K562 (cell line): ENCODE measurements around the gene C2orf81. TPM values are rescaled to one million over a fixed set of nuclear protein-coding genes. Genes with fewer than 3 reads are reported as not detected.
A peak's percentile ranks its signal among the peaks of the same experiment; 100 is the strongest.

ENCODE experiments used
- ATAC-seq: fragments of 200-7000 bp; cut with Tn5 transposase; 3 replicates; pipeline ENCODE4 v1.9.1; 2020; ENCODE audit warnings: moderate library complexity
- BruUV-seq: library from RNA; stranded (reverse); fragments of 400-500 nt; replicated peaks from 2 replicates; lab custom pipeline; 2021; lab: Mats Ljungman, UMichigan
- CTCF ChIA-PET: fragments of 300-600 bp; formaldehyde crosslinking; extraction: SDS; loops from one replicate; lab custom pipeline; 2021; ENCODE audit warnings: low intra/inter-chr PET ratio; lab: Yijun Ruan, JAX
- POLR2A ChIA-PET: fragments of 300-600, 350-650 bp; sonication (Branson Sonifier 250); formaldehyde crosslinking; extraction: SDS; loops from one replicate; lab custom pipeline; 2021; ENCODE audit warnings: antibody characterized with exemption, inconsistent platforms; lab: Yijun Ruan, JAX
- DNase-seq, 4 experiments: peaks; one replicate each; pipeline versions ENCODE4 v3.0.0 to v3.0.0-alpha.2; 2011 to 2018; ENCODE audit warnings: low spot score in 3 of 4, mixed read lengths in 3 of 4; ENCODE audit errors: extremely low read depth in 1 of 4
- FAIRE-seq: peaks from 2 replicates; lab custom pipeline; 2011; peaks lifted over from hg19 to GRCh38; lab: Jason Lieb, UNC
- H2AFZ ChIP-seq: 2 replicates; pipeline ENCODE4 v1.6.0; 2011; ENCODE audit warnings: low read depth, low read length, control low read depth, inconsistent platforms
- H3K27ac ChIP-seq: fragments of 200-600 bp; 3 replicates; pipeline ENCODE4 v1.8.0; 2011; ENCODE audit warnings: low read depth, mild to moderate bottlenecking, control low read depth, inconsistent platforms, low read length, moderate library complexity, mixed read lengths; ENCODE audit errors: extremely low read depth
- H3K27me3 ChIP-seq, 2 experiments: fragments of 300-600 bp in 1 of 2; 2 replicates in 1 of 2; 3 replicates in 1 of 2; pipeline versions ENCODE4 v1.6.0 to v1.8.0; 2011; ENCODE audit warnings: inconsistent platforms in 2 of 2, low read length in 2 of 2, mild to moderate bottlenecking in 1 of 2, mixed read lengths in 1 of 2, moderate library complexity in 1 of 2; ENCODE audit not compliant: control insufficient read depth in 2 of 2, insufficient read depth in 2 of 2
- H3K36me3 ChIP-seq: fragments of 300-600 bp; 3 replicates; pipeline ENCODE4 v1.8.0; 2011; ENCODE audit warnings: mild to moderate bottlenecking, low read length, inconsistent platforms; ENCODE audit not compliant: control insufficient read depth, insufficient read depth
- H3K4me1 ChIP-seq, 2 experiments: fragments of 200-600 bp in 1 of 2; replicated peaks in 1 of 2; 2 replicates in 1 of 2; 3 replicates in 1 of 2; pipeline versions ENCODE4 v1.5.1 to v1.8.0; 2011; ENCODE audit warnings: inconsistent platforms in 2 of 2, low read length in 2 of 2, mild to moderate bottlenecking in 1 of 2, mixed read lengths in 1 of 2, moderate library complexity in 1 of 2; ENCODE audit not compliant: control insufficient read depth in 2 of 2, insufficient read depth in 2 of 2
- H3K4me2 ChIP-seq: 2 replicates; pipeline ENCODE4 v1.6.1; 2011; ENCODE audit warnings: low read length, control low read depth, inconsistent platforms, mixed read lengths; ENCODE audit not compliant: insufficient read depth
- H3K4me3 ChIP-seq: fragments of 200-600 bp; sonication (generic), shearing (Covaris generic); 2 replicates; pipeline ENCODE4 v1.5.1; 2016; ENCODE audit warnings: control low read depth, inconsistent platforms
- H3K79me2 ChIP-seq: fragments of 200-600 bp; 3 replicates; pipeline ENCODE4 v1.8.0; 2011; ENCODE audit warnings: low read length, inconsistent platforms; ENCODE audit not compliant: control insufficient read depth, insufficient read depth
- H3K9ac ChIP-seq, 2 experiments: 2 replicates each; pipeline versions ENCODE4 v1.6.0 to v1.6.1; 2011; ENCODE audit warnings: low read depth in 2 of 2, low read length in 2 of 2, control low read depth in 1 of 2, inconsistent platforms in 1 of 2, mild to moderate bottlenecking in 1 of 2, mixed read lengths in 1 of 2; ENCODE audit not compliant: insufficient read depth in 1 of 2
- H3K9me1 ChIP-seq: one replicate; pipeline ENCODE4 v1.6.0; 2011; ENCODE audit warnings: inconsistent platforms, mild to moderate bottlenecking, low read length, moderate library complexity; ENCODE audit not compliant: control insufficient read depth, insufficient read depth
- H3K9me3 ChIP-seq: replicated peaks from 2 replicates; pipeline ENCODE4 v1.5.1; 2011; ENCODE audit warnings: low read depth, low read length, inconsistent platforms; ENCODE audit not compliant: control insufficient read depth, insufficient read depth
- H4K20me1 ChIP-seq: replicated peaks from 2 replicates; pipeline ENCODE4 v1.6.1; 2011; ENCODE audit warnings: low read length, inconsistent platforms, mixed read lengths; ENCODE audit not compliant: control insufficient read depth, insufficient read depth
- ARID1B ChIP-seq: fragments of 450-650 bp; IDR thresholded peaks from 2 replicates; pipeline ENCODE4 v1.6.1; 2016; ENCODE audit warnings: antibody characterized with exemption, mild to moderate bottlenecking, inconsistent platforms
- ELF1 ChIP-seq: fragments of 200-800 bp; sonication (Bioruptor generic); IDR thresholded peaks from 2 replicates; pipeline ENCODE4 v1.6.1; 2016; ENCODE audit warnings: missing genetic modification characterization, missing compliant biosample characterization
- GTF2E2 ChIP-seq: fragments of 200-800 bp; sonication (Bioruptor generic); IDR thresholded peaks from 2 replicates; pipeline ENCODE4 v1.6.1; 2016; ENCODE audit warnings: missing genetic modification characterization, missing compliant biosample characterization
- POLR2G ChIP-seq: fragments of 200-400 bp; formaldehyde crosslinking; IDR thresholded peaks from 2 replicates; pipeline ENCODE4 v1.6.1; 2017; ENCODE audit warnings: low read depth, mild to moderate bottlenecking, antibody characterized with exemption, low read length, moderate library complexity
- RBFOX2 ChIP-seq: fragments of 200-400 bp; formaldehyde crosslinking; IDR thresholded peaks from 2 replicates; pipeline ENCODE4 v1.6.1; 2017; ENCODE audit warnings: low read depth, mild to moderate bottlenecking, low read length, moderate library complexity
- ZC3H11A ChIP-seq: IDR thresholded peaks from 2 replicates; pipeline ENCODE4 v1.6.1; 2012; ENCODE audit warnings: low read depth, low read length, improper control_type of control experiment
- ZNF3 ChIP-seq: fragments of 250-450 bp; sonication (Bioruptor Pico); IDR thresholded peaks from 2 replicates; pipeline ENCODE4 v1.5.0; 2021; ENCODE audit warnings: mild to moderate bottlenecking, moderate library complexity
- WGBS: fragments of 100-300 bp; shearing (Covaris generic); methylation state at CpG from one replicate; pipeline ENCODE4 v1.1.6; 2016; ENCODE audit warnings: low coverage, mixed read lengths; ENCODE audit not compliant: insufficient coverage; ENCODE audit errors: missing lambda C conversion rate; 5-methylcytosine and 5-hydroxymethylcytosine counted together
- in situ Hi-C: fragments of 300-500 bp; cut with MboI; formaldehyde crosslinking; loops from 4 replicates; pipeline ENCODE4 v1.15.0; 2018; ENCODE audit warnings: inconsistent platforms, mixed read lengths
- intact Hi-C: fragments of 100-400 bp; cut with micrococcal nuclease; formaldehyde crosslinking; loops from 2 replicates; pipeline ENCODE4 v1.14.2; 2022
- polyA plus RNA-seq, 8 experiments: library from polyadenylated mRNA; depleted of rRNA in 4 of 8; stranded (reverse) in 5 of 8; unstranded in 3 of 8; fragments of >200 nt; fragmentation: Nextera tagmentation in 2 of 8; fragmentation: Illumina TruSeq in 1 of 8; extraction: Ambion mirVana in 2 of 8; extraction: Trizol in 1 of 8; gene quantifications; 2 replicates each; pipeline versions ENCODE4 v1.2.1 to v1.2.3, GENCODE V29; 2011 to 2014; ENCODE audit warnings: inconsistent platforms in 1 of 8, missing spikeins in 1 of 8
- total RNA-seq, 7 experiments: library from RNA; depleted of rRNA in 6 of 7; stranded (reverse); fragments of >200 nt in 6 of 7; fragmentation: Illumina TruSeq in 2 of 7; extraction: Trizol in 2 of 7; gene quantifications; 2 replicates each; pipeline versions ENCODE4 v1.2.1 to v1.2.3, GENCODE V29; 2011 to 2021; ENCODE audit warnings: low replicate concordance in 1 of 7

The C2orf81 gene
- total and polyA plus RNA-seq, 9 of the 15 experiments (the other 6 are each of a cell fraction or from before 2014, with no cell fraction given), result 0.06 TPM; not detected in 8

DNA sequence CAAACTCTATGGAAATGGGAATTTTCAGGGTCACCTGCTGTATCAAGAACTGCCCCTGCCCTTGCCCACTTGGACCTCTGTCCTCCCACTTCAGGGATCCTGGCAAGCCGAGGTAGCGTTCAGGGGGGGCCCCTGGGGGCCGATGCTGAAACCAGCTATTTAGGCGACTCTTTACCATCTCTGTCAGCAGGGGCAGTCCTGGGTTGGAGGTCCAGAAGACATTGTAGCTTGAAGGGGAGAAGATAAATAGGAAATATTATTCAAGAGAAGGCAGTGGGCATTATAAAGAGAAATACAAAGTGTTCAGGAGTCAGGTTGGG lies 41.3 kb upstream of the C2orf81 start:
- TF ChIP-seq ZNF3 (CRISPR knock-in tag), result no peak
- TF ChIP-seq ELF1 (tag), result no peak
- no peak for TF ChIP-seq ARID1B
- no peak for TF ChIP-seq ZC3H11A
- no peaks in the 10 kb centered on the region for H3K9me1 ChIP-seq
- ChIA-PET CTCF (interaction anchor here (0.6 kb wide), 1 partner anchor 63 kb away, joined by 3 read pairs; no protein-coding TSS in a partner anchor), POLR2A (no interaction called here)
- DNase-seq (no peak), FAIRE-seq (no peak), ATAC-seq (no peak)
- intact Hi-C loops (no loop called here), in situ Hi-C loops (no loop called here)
- H3K9ac ChIP-seq, result no peak overlapping the region
- H3K27ac ChIP-seq, result no peak overlapping the region
- H3K4me1 ChIP-seq, result peaks cover 7 to 44% of the 10 kb centered on the region in 2 experiments; a peak in 4 of 5 replicates
- H3K4me3 ChIP-seq, result no peak overlapping the region
- no peak overlapping the region for H3K4me2 ChIP-seq
- H3K36me3 ChIP-seq, result peaks cover 25% of the 10 kb centered on the region
- no TSS peak for BruUV-seq
- H4K20me1 ChIP-seq, result no peaks in the 10 kb centered on the region; the same call in 1 of the 2 replicates
- H3K79me2 ChIP-seq, result peaks cover 21% of the 10 kb centered on the region
- no peak overlapping the region for H2AFZ ChIP-seq
- no peaks in the 10 kb centered on the region for H3K9me3 ChIP-seq
- 96% methylated on average over 4 of the region's 4 CpGs for WGBS
- no peaks in the 10 kb centered on the region for H3K27me3 ChIP-seq

DNA sequence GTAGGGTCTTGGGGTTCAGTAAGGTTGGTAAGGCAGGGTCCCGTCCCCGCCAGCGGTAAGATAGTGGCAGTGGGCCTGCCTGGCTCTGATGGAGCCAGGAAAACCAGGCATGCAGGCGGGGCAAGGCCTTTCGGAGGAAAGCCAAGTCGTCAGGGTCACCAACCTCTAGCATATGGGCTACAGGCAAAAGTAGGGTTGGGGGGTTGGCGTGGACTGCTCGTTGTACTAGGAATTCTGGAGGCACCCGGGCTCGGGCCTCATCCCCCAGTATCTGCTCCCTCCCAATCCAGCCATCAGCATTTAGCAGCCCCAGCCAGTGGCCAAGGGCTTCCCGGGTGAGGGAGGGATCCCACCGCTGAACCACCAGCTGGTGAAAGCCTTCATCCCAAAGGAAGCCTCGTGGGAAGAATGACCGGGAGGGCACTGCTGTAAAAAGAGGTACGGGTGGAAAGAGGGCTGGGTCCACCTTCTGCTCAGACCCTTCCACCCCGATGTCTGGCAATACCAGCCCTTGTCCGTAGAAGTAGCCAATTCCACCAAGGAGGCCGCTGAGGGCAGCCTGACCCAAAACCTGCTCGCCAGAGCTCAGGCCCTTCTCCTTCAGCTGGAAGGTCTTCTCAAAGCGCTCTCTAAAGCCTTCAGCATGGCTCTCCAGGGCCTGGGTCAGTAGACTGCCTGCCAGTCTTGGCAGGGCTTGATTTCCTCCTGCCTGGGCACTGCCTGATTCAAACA lies 40.8 kb upstream of the C2orf81 start:
- BruUV-seq, result no TSS peak

More for the DNA sequence above, 40.8 kb upstream of the C2orf81 start:
- peaks cover 21% of the 10 kb centered on the region for H3K79me2 ChIP-seq
- H4K20me1 ChIP-seq, result no peaks in the 10 kb centered on the region; the same call in 1 of the 2 replicates
- no peak for ATAC-seq
- CTCF ChIA-PET, result no interaction called here
- H3K27me3 ChIP-seq, result no peaks in the 10 kb centered on the region
- H2AFZ ChIP-seq, result no peak overlapping the region
- no peak overlapping the region for H3K4me2 ChIP-seq
- POLR2A ChIA-PET, result interaction anchor here (0.6 to 1.0 kb wide), 5 partner anchors 9 to 342 kb away, joined by 3 to 6 read pairs (median 3); no protein-coding TSS in a partner anchor
- H3K9me3 ChIP-seq, result no peaks in the 10 kb centered on the region
- DNase-seq, result no peak
- H3K4me1 ChIP-seq, result peaks cover 5 to 49% of the 10 kb centered on the region in 2 experiments; a peak in 4 of 5 replicates
- 96% methylated on average over 18 of the region's 20 CpGs for WGBS
- peaks cover 25% of the 10 kb centered on the region for H3K36me3 ChIP-seq
- H3K4me3 ChIP-seq, result no peak overlapping the region
- H3K27ac ChIP-seq, result no peak overlapping the region
- TF ChIP-seq RBFOX2, result peak; percentile 17
- peak; percentile 3; the same call in 1 of the 2 replicates for TF ChIP-seq POLR2G
- no peak for TF ChIP-seq GTF2E2 (tag)
- FAIRE-seq, result no peak
- no peaks in the 10 kb centered on the region for H3K9me1 ChIP-seq
- in situ Hi-C loops (no loop called here), intact Hi-C loops (no loop called here)
- H3K9ac ChIP-seq, result no peak overlapping the region
